Epithelial cell of esophagus (primary cell): ENCODE measurements around the gene LRRC3B.

Experiments used
- DNase-seq: peaks from one replicate; pipeline ENCODE4 v3.0.0; 2010; ENCODE audit warnings: low read depth
- H3K4me3 ChIP-seq: 2 replicates; pipeline ENCODE4 v1.5.1; 2011; ENCODE audit warnings: mild to moderate bottlenecking, low read length, control low read depth
- CTCF ChIP-seq: IDR thresholded peaks from 2 replicates; pipeline ENCODE4 v1.5.1; 2011; ENCODE audit warnings: low read depth, mild to moderate bottlenecking, low read length, control low read depth, inconsistent platforms; ENCODE audit not compliant: insufficient read depth; ENCODE audit errors: missing control alignments

The LRRC3B gene

GRCh38 chr3:26703519-26703918 is 80.9 kb downstream of the LRRC3B start:
- no peak for TF ChIP-seq CTCF
- DNase-seq: no peak
- no peak overlapping the region for H3K4me3 ChIP-seq

- no peak for TF ChIP-seq CTCF
- DNase-seq: no peak
- no peak overlapping the region for H3K4me3 ChIP-seq
Measured at GRCh38 chr3:26704736-26705135, 82.2 kb downstream of the LRRC3B start.

- DNase-seq: no peak
- no peak overlapping the region for H3K4me3 ChIP-seq
- TF ChIP-seq CTCF: no peak
Measured at GRCh38 chr3:26708501-26708900, 85.9 kb downstream of the LRRC3B start.

- H3K4me3 ChIP-seq: no peak overlapping the region
- TF ChIP-seq CTCF: peak; percentile 63
- DNase-seq: peak; percentile 50
Measured at GRCh38 chr3:26712211-26713026, 89.8 kb downstream of the LRRC3B start.

GRCh38 chr3:26713091-26713490 is 90.5 kb downstream of the LRRC3B start:
- TF ChIP-seq CTCF: no peak

GRCh38 chr3:26714485-26714884 is 91.9 kb downstream of the LRRC3B start:
- H3K4me3 ChIP-seq: no peak overlapping the region
- DNase-seq: no peak
- no peak for TF ChIP-seq CTCF

More at GRCh38 chr3:26713091-26713490, 90.5 kb downstream of the LRRC3B start:
- H3K4me3 ChIP-seq: no peak overlapping the region
- no peak for DNase-seq

GRCh38 chr3:26715431-26715830 is 92.9 kb downstream of the LRRC3B start:
- no peak for DNase-seq
- TF ChIP-seq CTCF: no peak
- H3K4me3 ChIP-seq: no peak overlapping the region
